H1 (cell line): Measurements from ENCODE around the gene CRYBG1. TPM values are rescaled to one million over a fixed set of nuclear protein-coding genes. Genes with fewer than 3 reads are reported as not detected.

Source experiments
- CTCF ChIA-PET: fragments of 300-600 bp; sonication (Branson Sonifier 250); formaldehyde crosslinking; loops from one replicate; lab custom pipeline; 2021; ENCODE audit not compliant: partially characterized antibody; lab: Charles Lee
- POLR2A ChIA-PET: fragments of 300-600 bp; sonication (Branson Sonifier 250); formaldehyde crosslinking; loops from one replicate; lab custom pipeline; 2021; ENCODE audit warnings: inconsistent platforms; ENCODE audit not compliant: partially characterized antibody; lab: Charles Lee
- DNase-seq, 2 experiments: peaks; one replicate each; pipeline versions ENCODE4 v3.0.0 to v3.0.0-alpha.2; 2010 to 2022; ENCODE audit warnings: low spot score in 2 of 2, low read depth in 1 of 2, mixed read lengths in 1 of 2
- FAIRE-seq: peaks from 2 replicates; lab custom pipeline; 2011; peaks lifted over from hg19 to GRCh38; lab: Jason Lieb, UNC
- H2AFZ ChIP-seq: 2 replicates; pipeline ENCODE4 v1.8.1; 2012; ENCODE audit warnings: low read length, inconsistent platforms
- H2AK5ac ChIP-seq: 2 replicates; pipeline ENCODE4 v1.6.1; 2013; ENCODE audit warnings: low read depth, low read length
- H2BK120ac ChIP-seq: replicated peaks from 2 replicates; pipeline ENCODE3; 2013; ENCODE audit warnings: low read depth, low read length, inconsistent platforms
- H2BK12ac ChIP-seq: 2 replicates; pipeline ENCODE4 v1.6.1; 2013; ENCODE audit warnings: low read depth, low read length
- H2BK15ac ChIP-seq: 2 replicates; pipeline ENCODE4 v1.6.1; 2013; ENCODE audit warnings: low read length
- H2BK20ac ChIP-seq: 2 replicates; pipeline ENCODE4 v1.6.1; 2013; ENCODE audit warnings: low read length
- H2BK5ac ChIP-seq: 2 replicates; pipeline ENCODE4 v1.6.1; 2013; ENCODE audit warnings: low read depth, low read length
- H3K14ac ChIP-seq: 2 replicates; pipeline ENCODE4 v1.6.1; 2013; ENCODE audit warnings: inconsistent platforms; ENCODE audit not compliant: insufficient read length
- H3K18ac ChIP-seq: 2 replicates; pipeline ENCODE4 v1.6.1; 2013; ENCODE audit warnings: low read length; ENCODE audit errors: extremely low read depth
- H3K23ac ChIP-seq: 2 replicates; pipeline ENCODE4 v1.6.1; 2013; ENCODE audit warnings: inconsistent platforms; ENCODE audit not compliant: insufficient read length
- H3K23me2 ChIP-seq: 2 replicates; pipeline ENCODE4 v1.6.1; 2013; ENCODE audit warnings: low read depth, low read length
- H3K27ac ChIP-seq: 2 replicates; pipeline ENCODE4 v1.6.1; 2011; ENCODE audit warnings: low read depth, low read length, inconsistent platforms
- H3K27me3 ChIP-seq, 4 experiments: replicated peaks in 1 of 4; 1 replicate in 1 of 4; 2 replicates in 3 of 4; pipeline versions ENCODE4 v1.6.1 to v1.8.1; 2011 to 2013; ENCODE audit warnings: low read length in 3 of 4, mild to moderate bottlenecking in 3 of 4, inconsistent platforms in 2 of 4, mixed read lengths in 2 of 4, moderate library complexity in 1 of 4; ENCODE audit not compliant: control insufficient read depth in 3 of 4, insufficient read depth in 3 of 4; ENCODE audit errors: extremely low read depth in 1 of 4
- H3K36me3 ChIP-seq, 4 experiments: 2 replicates each; pipeline versions ENCODE4 v1.6.1 to v1.8.1; 2011 to 2013; ENCODE audit warnings: mild to moderate bottlenecking in 4 of 4, low read length in 3 of 4, moderate library complexity in 2 of 4, control low read depth in 1 of 4, inconsistent platforms in 1 of 4; ENCODE audit not compliant: insufficient read depth in 4 of 4, control insufficient read depth in 2 of 4
- H3K4ac ChIP-seq: replicated peaks from 2 replicates; pipeline ENCODE3; 2013; ENCODE audit warnings: low read length, low read depth, mixed read lengths, inconsistent platforms; ENCODE audit not compliant: insufficient read length
- H3K4me1 ChIP-seq, 4 experiments: replicated peaks in 1 of 4; 1 replicate in 1 of 4; 2 replicates in 3 of 4; pipeline versions ENCODE4 v1.6.1 to v1.8.1; 2011 to 2013; ENCODE audit warnings: low read length in 3 of 4, inconsistent platforms in 2 of 4, mixed read lengths in 1 of 4; ENCODE audit not compliant: insufficient read depth in 4 of 4, control insufficient read depth in 3 of 4
- H3K4me2 ChIP-seq, 2 experiments: 2 replicates each; pipeline versions ENCODE4 v1.6.1 to v1.8.1; 2011 to 2013; ENCODE audit warnings: low read depth in 2 of 2, low read length in 2 of 2, control low read depth in 1 of 2, inconsistent platforms in 1 of 2, mild to moderate bottlenecking in 1 of 2; ENCODE audit not compliant: insufficient read depth in 1 of 2
- H3K4me3 ChIP-seq, 4 experiments: fragments of 200-600, 300-600 bp in 1 of 4; sonication (generic), shearing (Covaris generic), sonication (Bioruptor Twin) in 1 of 4; 2 replicates each; pipeline versions ENCODE4 v1.5.1 to v1.8.1; 2011 to 2016; ENCODE audit warnings: low read length in 4 of 4, low read depth in 3 of 4, control low read depth in 2 of 4, inconsistent platforms in 2 of 4, mild to moderate bottlenecking in 2 of 4, mixed read lengths in 1 of 4, moderate library complexity in 1 of 4; ENCODE audit not compliant: insufficient read depth in 2 of 4; ENCODE audit errors: extremely low read depth in 1 of 4
- H3K56ac ChIP-seq: replicated peaks from 2 replicates; pipeline ENCODE3; 2013; ENCODE audit warnings: low read depth, mild to moderate bottlenecking, mixed read lengths, low read length, inconsistent platforms; ENCODE audit not compliant: insufficient read length
- H3K79me1 ChIP-seq: 2 replicates; pipeline ENCODE4 v1.6.1; 2013; ENCODE audit warnings: low read depth, low read length, control low read depth
- H3K79me2 ChIP-seq, 2 experiments: 2 replicates each; pipeline versions ENCODE4 v1.6.1 to v1.8.1; 2012 to 2013; ENCODE audit warnings: low read length in 2 of 2, mild to moderate bottlenecking in 2 of 2, inconsistent platforms in 1 of 2; ENCODE audit not compliant: insufficient read depth in 2 of 2, control insufficient read depth in 1 of 2
- H3K9ac ChIP-seq, 4 experiments: replicated peaks in 1 of 4; 1 replicate in 1 of 4; 2 replicates in 3 of 4; pipeline versions ENCODE4 v1.6.1 to v1.8.1; 2011 to 2013; ENCODE audit warnings: low read depth in 3 of 4, low read length in 3 of 4, control low read depth in 2 of 4, mild to moderate bottlenecking in 2 of 4, moderate library complexity in 2 of 4, inconsistent platforms in 1 of 4; ENCODE audit errors: extremely low read depth in 1 of 4
- H3K9me3 ChIP-seq, 2 experiments: 2 replicates each; pipeline versions ENCODE4 v1.6.1 to v1.8.1; 2012 to 2013; ENCODE audit warnings: mild to moderate bottlenecking in 2 of 2, moderate library complexity in 2 of 2, control low read depth in 1 of 2, inconsistent platforms in 1 of 2, low read depth in 1 of 2, low read length in 1 of 2, mixed read lengths in 1 of 2; ENCODE audit not compliant: insufficient read depth in 2 of 2
- H4K20me1 ChIP-seq, 2 experiments: replicated peaks in 1 of 2; 2 replicates each; pipeline versions ENCODE3 to v1.8.1; 2011 to 2013; ENCODE audit warnings: inconsistent platforms in 2 of 2, low read length in 2 of 2, mild to moderate bottlenecking in 1 of 2; ENCODE audit not compliant: insufficient read depth in 2 of 2, control insufficient read depth in 1 of 2
- H4K5ac ChIP-seq: 2 replicates; pipeline ENCODE4 v1.6.1; 2013; ENCODE audit warnings: low read length, low read depth, mixed read lengths, inconsistent platforms; ENCODE audit not compliant: insufficient read length
- H4K8ac ChIP-seq: 2 replicates; pipeline ENCODE4 v1.8.0; 2013; ENCODE audit warnings: mild to moderate bottlenecking, moderate library complexity, low read length, inconsistent platforms; ENCODE audit not compliant: insufficient read depth; ENCODE audit errors: extremely low read depth
- H4K91ac ChIP-seq: replicated peaks from 2 replicates; pipeline ENCODE3; 2013; ENCODE audit warnings: low read length, mixed read lengths, inconsistent platforms; ENCODE audit not compliant: insufficient read length
- ATF2 ChIP-seq: IDR thresholded peaks from 2 replicates; pipeline ENCODE4 v1.6.1; 2012; ENCODE audit warnings: low read length, inconsistent platforms
- CREB1 ChIP-seq: IDR thresholded peaks from 2 replicates; pipeline ENCODE4 v1.6.1; 2012; ENCODE audit warnings: inconsistent platforms
- HDAC6 ChIP-seq: IDR thresholded peaks from one replicate; pipeline ENCODE4 v1.7.1; 2012; ENCODE audit warnings: low read depth, mild to moderate bottlenecking, inconsistent platforms, low read length, moderate library complexity
- POLR2A ChIP-seq, 2 experiments: IDR thresholded peaks; 1 replicate in 1 of 2; 2 replicates in 1 of 2; pipeline ENCODE4 v1.6.1; 2011; ENCODE audit warnings: low read depth in 2 of 2, low read length in 2 of 2, mild to moderate bottlenecking in 2 of 2; ENCODE audit errors: control extremely low read depth in 1 of 2
- RBBP5 ChIP-seq: IDR thresholded peaks from 2 replicates; pipeline ENCODE4 v1.7.1; 2012; ENCODE audit warnings: low read depth, mild to moderate bottlenecking, inconsistent platforms, low read length, moderate library complexity, borderline replicate concordance
- SIX5 ChIP-seq: IDR thresholded peaks from 2 replicates; pipeline ENCODE4 v1.6.1; 2011; ENCODE audit warnings: mild to moderate bottlenecking, low read depth, low read length
- SP4 ChIP-seq: IDR thresholded peaks from 2 replicates; pipeline ENCODE4 v1.6.1; 2012; ENCODE audit warnings: low read length, inconsistent platforms
- TCF12 ChIP-seq: IDR thresholded peaks from 2 replicates; pipeline ENCODE4 v1.6.1; 2011; ENCODE audit warnings: low read depth, mild to moderate bottlenecking, low read length
- WGBS, 2 experiments: shearing (Covaris generic) in 1 of 2; methylation state at CpG; one replicate each; pipeline versions ENCODE4 v1.1.6 to v1.1.7; 2013 to 2015; ENCODE audit warnings: low lambda C conversion rate in 2 of 2, mixed read lengths in 2 of 2, inconsistent platforms in 1 of 2, low coverage in 1 of 2, missing lambda C conversion rate in 1 of 2; ENCODE audit not compliant: insufficient replicate concordance in 2 of 2, insufficient coverage in 1 of 2, insufficient read length in 1 of 2; ENCODE audit errors: extremely low coverage in 1 of 2, missing lambda C conversion rate in 1 of 2; 5-methylcytosine and 5-hydroxymethylcytosine counted together
- long read RNA-seq, 2 experiments: library from RNA in 1 of 2; library from capped mRNA in 1 of 2; stranded (forward); transcript quantifications; one replicate each; pipeline ENCODE4 v2.0.0, GENCODE V29; 2021; ENCODE audit warnings: inconsistent platforms in 1 of 2
- polyA minus RNA-seq, 3 experiments: library from RNA; depleted of rRNA, polyadenylated mRNA; stranded (reverse); fragments of >200 nt; gene quantifications; 1 replicate in 2 of 3; 2 replicates in 1 of 3; pipeline ENCODE4 v1.2.3, GENCODE V29; 2011
- polyA plus RNA-seq, 7 experiments: library from polyadenylated mRNA; depleted of rRNA in 3 of 7; stranded (reverse) in 5 of 7; unstranded in 2 of 7; fragments of >200 nt in 5 of 7; fragments of 200-250 nt in 2 of 7; gene quantifications; 1 replicate in 5 of 7; 2 replicates in 1 of 7; 4 replicates in 1 of 7; pipeline versions ENCODE4 v1.2.1 to v1.2.3, GENCODE V29; 2011 to 2013; ENCODE audit warnings: missing spikeins in 2 of 7, mixed read lengths in 2 of 7
- total RNA-seq: library from RNA; stranded (reverse); fragmentation: NEBNext Ultra II Directional; extraction: Animal tissue kit (Norgen Biotek cat#: 25700); gene quantifications from 2 replicates; pipeline ENCODE4 v1.2.1, GENCODE V29; 2021

Gene CRYBG1
- 11.6 and 11.9 TPM in 2 replicates for total RNA-seq
- polyA plus RNA-seq (2011; rRNA removed), result 1.6 and 2.2 TPM in 2 replicates
- polyA plus RNA-seq (2011; cell fraction: cytosol; rRNA removed), result 2.5 TPM
- polyA plus RNA-seq (2011; cell fraction: nucleus; rRNA removed), result 4.0 TPM
- polyA plus RNA-seq (2012, experiment 1 of 2), result 4.9 to 6.5 TPM (median 5.3 TPM) in 4 replicates
- 0.38 TPM for polyA plus RNA-seq (2012, experiment 2 of 2)
- 11.1 TPM for polyA plus RNA-seq (2013, experiment 1 of 2)
- polyA plus RNA-seq (2013, experiment 2 of 2), result 10.9 TPM
- polyA minus RNA-seq (2011; rRNA and poly(A)+ RNA removed), result 8.1 and 8.9 TPM in 2 replicates
- polyA minus RNA-seq (2011; cell fraction: cytosol; rRNA and poly(A)+ RNA removed), result 6.7 TPM
- polyA minus RNA-seq (2011; cell fraction: nucleus; rRNA and poly(A)+ RNA removed), result 8.6 TPM
- long read RNA-seq, experiment 1, partial matches to known transcripts, result 15 of 17 reads
- long read RNA-seq, experiment 1, other reads (novel, unspliced or antisense), result 2 of 17 reads
- long read RNA-seq, experiment 2, result 0 reads

- DNase-seq (peak; percentile 77 to 99), FAIRE-seq (no peak)
- Histone ChIP-seq H3K9me3 (no peaks in the 10 kb centered on the region), H3K4me1 (peaks cover 0 to 2% (median 0%) of the 10 kb centered on the region in 4 experiments; a peak in 1 of 7 replicates), H3K4ac (no peak within 1 kb of the TSS), H3K56ac (no peak within 1 kb of the TSS), H3K4me3 (peak within 1 kb of the TSS; percentile 55 to 81 (median 72)), H2BK12ac (peak within 1 kb of the TSS; percentile 55; the same call in 1 of the 2 replicates), H2AFZ (peak within 1 kb of the TSS; percentile 80), H3K27me3 (peaks cover 0 to 10% (median 7%) of the 10 kb centered on the region in 4 experiments; a peak in 5 of 7 replicates), H3K23ac (no peak within 1 kb of the TSS), H2BK20ac (no peak within 1 kb of the TSS), H2BK15ac (0 out of 2 replicates have a peak within 1 kb of the TSS, but pooled peaks have one; percentile 40), H4K91ac (no peak within 1 kb of the TSS), H4K8ac (no peak within 1 kb of the TSS; the same call in 1 of the 2 replicates), H3K79me1 (no peaks in the 10 kb centered on the region), H4K20me1 (no peaks in the 10 kb centered on the region), H3K4me2 (peak within 1 kb of the TSS; percentile 76 to 83), H3K27ac (no peak within 1 kb of the TSS), H3K9ac (peak within 1 kb of the TSS; percentile 52 to 58 (median 56); a peak in 6 of 7 replicates), H2BK120ac (no peak within 1 kb of the TSS), H2BK5ac (no peak within 1 kb of the TSS; the same call in 1 of the 2 replicates), H3K14ac (no peak within 1 kb of the TSS), H3K79me2 (no peaks in the 10 kb centered on the region), H3K23me2 (peaks cover 8% of the 10 kb centered on the region; the same call in 1 of the 2 replicates), H4K5ac (no peak within 1 kb of the TSS), H2AK5ac (no peak within 1 kb of the TSS), H3K18ac (peak within 1 kb of the TSS; percentile 43; the same call in 1 of the 2 replicates), H3K36me3 (no peaks in the 10 kb centered on the region)
- WGBS, 2 experiments, result 2% methylated on average over 53 of the region's 66 CpGs; no CpG with 5 or more reads in 1 of the 2 experiments
- CTCF ChIA-PET, result interaction anchor here (0.6 to 2.9 kb wide), 38 partner anchors 10 to 878 kb away, joined by 3 to 24 read pairs (median 4); no protein-coding TSS in a partner anchor
- POLR2A ChIA-PET, result interaction anchor here (1.0 to 1.6 kb wide), 4 partner anchors 8 to 619 kb away, joined by 3 to 5 read pairs (median 4); partner anchors contain the start of gene ATG5
- TF ChIP-seq ATF2 (no peak), SP4 (no peak), CREB1 (no peak; the same call in 1 of the 2 replicates), TCF12 (peak; percentile 68; the same call in 1 of the 2 replicates), RBBP5 (no peak; the same call in 1 of the 2 replicates), POLR2A (IDR thresholded peaks at IDR 0.05; ENCODE audit: control extremely low read depth in 1 of 2, low read depth in 2 of 2, low read length in 2 of 2) (peak in 1 of 2 experiments; percentile 33; a peak in 2 of 3 replicates), SIX5 (no peak), HDAC6 (no peak)
These were observed at the start of gene CRYBG1 for GRCh38 chr6:106360410-106360988. TSS of gene CRYBG1 (plus strand) at chr6:106360717. CDS start at chr6:106360909, 192 bp downstream.
